ENCODE data around the gene KDM8.

GRCh38 chr16:27223701-27224100, 20.4 kb downstream of the KDM8 start:
- TF ChIP-seq CTCF (IDR thresholded peaks at IDR 0.05) (no peak), EZH2 (IDR thresholded peaks at IDR 0.05; ENCODE audit: borderline replicate concordance, insufficient read depth, low read depth, low read length, poor library complexity, severe bottlenecking) (no peak)
